HEK293 (cell line): Measurements from ENCODE around the gene CREB5.

Experiments used
- CTCF ChIP-seq: fragments of 450-650 bp; formaldehyde crosslinking; IDR thresholded peaks from 2 replicates; pipeline ENCODE4 v1.5.1; 2016; ENCODE audit warnings: missing biosample characterization, missing genetic modification characterization
- TCF7L2 ChIP-seq: IDR thresholded peaks from 2 replicates; pipeline ENCODE4 v1.6.1; 2011; ENCODE audit warnings: low read depth, mild to moderate bottlenecking, inconsistent platforms, low read length, moderate library complexity, borderline replicate concordance
- YY1 ChIP-seq: fragments of 450-650 bp; formaldehyde crosslinking; IDR thresholded peaks from 2 replicates; pipeline ENCODE4 v1.5.1; 2018; ENCODE audit warnings: missing biosample characterization, missing genetic modification characterization
- ZNF280D ChIP-seq: fragments of 450-650 bp; formaldehyde crosslinking; IDR thresholded peaks from 2 replicates; pipeline ENCODE4 v1.5.1; 2016; ENCODE audit warnings: missing biosample characterization, missing genetic modification characterization

- TF ChIP-seq TCF7L2 (no peak), ZNF280D (tag by site-specific recombination) (no peak), CTCF (no peak), YY1 (tag by site-specific recombination) (no peak)
These were observed 263.1 kb downstream of the CREB5 start for GRCh38 chr7:28675429-28675828.
